Endodermal cell (in vitro differentiated cells): ENCODE results near the gene GNB1L. TPM values are rescaled to one million over a fixed set of nuclear protein-coding genes. Genes with fewer than 3 reads are reported as not detected.

Experiments used
- DNase-seq: peaks from one replicate; pipeline ENCODE4 v3.0.0-alpha.2; 2017
- H3K27ac ChIP-seq: 2 replicates; pipeline ENCODE4 v1.5.1; 2013; ENCODE audit warnings: mild to moderate bottlenecking, low read depth, low read length, moderate library complexity
- H3K27me3 ChIP-seq: 2 replicates; pipeline ENCODE4 v1.6.1; 2013; ENCODE audit warnings: mild to moderate bottlenecking, low read length, moderate library complexity; ENCODE audit not compliant: insufficient read depth, control insufficient read depth, poor library complexity, severe bottlenecking
- H3K36me3 ChIP-seq: 2 replicates; pipeline ENCODE4 v1.7.0; 2013; ENCODE audit warnings: mild to moderate bottlenecking, low read length, moderate library complexity; ENCODE audit not compliant: control insufficient read depth, insufficient read depth
- H3K4me1 ChIP-seq: one replicate; pipeline ENCODE4 v1.7.0; 2013; ENCODE audit warnings: low read length; ENCODE audit not compliant: control insufficient read depth, insufficient read depth
- H3K4me3 ChIP-seq: 2 replicates; pipeline ENCODE4 v1.5.1; 2013; ENCODE audit warnings: mild to moderate bottlenecking, low read length, moderate library complexity
- H3K9ac ChIP-seq: 2 replicates; pipeline ENCODE4 v1.6.1; 2013; ENCODE audit warnings: mild to moderate bottlenecking, low read length, moderate library complexity; ENCODE audit not compliant: poor library complexity, severe bottlenecking; ENCODE audit errors: extremely low read depth
- H3K9me3 ChIP-seq: 2 replicates; pipeline ENCODE4 v1.6.1; 2013; ENCODE audit warnings: mild to moderate bottlenecking, low read length, moderate library complexity; ENCODE audit not compliant: control insufficient read depth
- H3K27ac Mint-ChIP-seq: 2 replicates; pipeline ENCODE4 v1.8.0; 2020; ENCODE audit warnings: mixed read lengths
- H3K27me3 Mint-ChIP-seq: 2 replicates; pipeline ENCODE4 v1.8.0; 2021; ENCODE audit warnings: mild to moderate bottlenecking, mixed read lengths; ENCODE audit not compliant: insufficient read depth
- H3K36me3 Mint-ChIP-seq: 2 replicates; pipeline ENCODE4 v1.8.0; 2020; ENCODE audit warnings: low read depth, mixed read lengths
- H3K4me1 Mint-ChIP-seq: 2 replicates; pipeline ENCODE4 v1.8.0; 2020; ENCODE audit warnings: mixed read lengths
- H3K4me3 Mint-ChIP-seq: 2 replicates; pipeline ENCODE4 v1.8.0; 2020; ENCODE audit warnings: mild to moderate bottlenecking, moderate library complexity, mixed read lengths
- H3K9me3 Mint-ChIP-seq: 2 replicates; pipeline ENCODE4 v1.8.0; 2020; ENCODE audit warnings: mild to moderate bottlenecking, mixed read lengths
- CTCF ChIP-seq: fragments of 200-600 bp; sonication (generic); conservative IDR thresholded peaks from 2 replicates; pipeline ENCODE4 v1.5.0; 2021; ENCODE audit warnings: antibody characterized with exemption, mild to moderate bottlenecking
- WGBS, 2 experiments: methylation state at CpG; one replicate each; pipeline versions ENCODE4 v1.1.5 to v1.1.7; 2013; ENCODE audit warnings: missing lambda C conversion rate in 2 of 2, mixed read lengths in 1 of 2; ENCODE audit not compliant: insufficient coverage in 1 of 2, insufficient read length in 1 of 2; 5-methylcytosine and 5-hydroxymethylcytosine counted together
- total RNA-seq, 2 donors: library from RNA; stranded (reverse); fragmentation: NEBNext Ultra II Directional in 1 of 2; extraction: Animal tissue kit (Norgen Biotek cat#: 25700) in 1 of 2; gene quantifications; 2 replicates in 1 of 2; 3 replicates in 1 of 2; pipeline ENCODE4 v1.2.1, GENCODE V29; 2021

Gene GNB1L
- total RNA-seq, 2 donors from 2014 or later = 9.5 to 12.2 TPM

GRCh38 chr22:19840059-19840458 is 14.6 kb downstream of the GNB1L start:
- peaks cover 6% of the 10 kb centered on the region for H3K4me1 Mint-ChIP-seq
- no peaks in the 10 kb centered on the region for H3K36me3 Mint-ChIP-seq
- no peak overlapping the region for H3K4me3 Mint-ChIP-seq
- Histone ChIP-seq H3K27ac (no peak overlapping the region), H3K36me3 (no peaks in the 10 kb centered on the region), H3K9ac (no peak overlapping the region), H3K4me3 (no peak overlapping the region), H3K27me3 (no peaks in the 10 kb centered on the region), H3K4me1 (peaks cover 7% of the 10 kb centered on the region), H3K9me3 (no peaks in the 10 kb centered on the region)
- H3K27ac Mint-ChIP-seq = no peak overlapping the region
- 87 to 96% methylated on average over 3 to 4 of the region's 4 CpGs for WGBS, 2 experiments
- TF ChIP-seq CTCF = no peak
- no peaks in the 10 kb centered on the region for H3K9me3 Mint-ChIP-seq
- H3K27me3 Mint-ChIP-seq = no peaks in the 10 kb centered on the region
- DNase-seq = no peak

- no peaks in the 10 kb centered on the region for H3K36me3 Mint-ChIP-seq
- H3K4me1 Mint-ChIP-seq = peaks cover 4% of the 10 kb centered on the region
- H3K36me3 ChIP-seq = no peaks in the 10 kb centered on the region
- H3K4me3 Mint-ChIP-seq = no peak overlapping the region
- DNase-seq = peak; percentile 11
- H3K4me3 ChIP-seq = no peak overlapping the region
- H3K9me3 Mint-ChIP-seq = no peaks in the 10 kb centered on the region
- H3K27ac Mint-ChIP-seq = no peak overlapping the region
- no peaks in the 10 kb centered on the region for H3K27me3 Mint-ChIP-seq
- 96 to 100% methylated on average over 6 of the region's 6 CpGs for WGBS, 2 experiments
- no peaks in the 10 kb centered on the region for H3K27me3 ChIP-seq
- H3K9ac ChIP-seq = no peak overlapping the region
- no peak overlapping the region for H3K27ac ChIP-seq
- no peaks in the 10 kb centered on the region for H3K4me1 ChIP-seq
- no peak for TF ChIP-seq CTCF
- no peaks in the 10 kb centered on the region for H3K9me3 ChIP-seq
Measured at GRCh38 chr22:19837915-19838314, 16.8 kb downstream of the GNB1L start.

GRCh38 chr22:19836512-19836911 is 18.2 kb downstream of the GNB1L start:
- no peak overlapping the region for H3K9ac ChIP-seq
- Mint-ChIP-seq H3K36me3 (no peaks in the 10 kb centered on the region), H3K9me3 (no peaks in the 10 kb centered on the region), H3K4me1 (no peaks in the 10 kb centered on the region), H3K27ac (no peak overlapping the region), H3K27me3 (no peaks in the 10 kb centered on the region), H3K4me3 (no peak overlapping the region)
- H3K9me3 ChIP-seq = no peaks in the 10 kb centered on the region
- no peak overlapping the region for H3K4me3 ChIP-seq
- no peak overlapping the region for H3K27ac ChIP-seq
- H3K36me3 ChIP-seq = no peaks in the 10 kb centered on the region
- no peak for TF ChIP-seq CTCF
- H3K27me3 ChIP-seq = no peaks in the 10 kb centered on the region
- no peak for DNase-seq
- H3K4me1 ChIP-seq = no peaks in the 10 kb centered on the region
